Neural crest cell (in vitro differentiated cells): ENCODE measurements around the gene MVP. TPM values are rescaled to one million over a fixed set of nuclear protein-coding genes. Genes with fewer than 3 reads are reported as not detected.

Experiments used
- DNase-seq: peaks from one replicate; pipeline ENCODE4 v3.0.0; 2021; ENCODE audit warnings: low read depth, mixed read lengths, low spot score
- H3K27ac Mint-ChIP-seq: one replicate; pipeline ENCODE4 v1.8.0; 2021; ENCODE audit warnings: mild to moderate bottlenecking, mixed read lengths; ENCODE audit not compliant: unreplicated experiment
- H3K27me3 Mint-ChIP-seq: 2 replicates; pipeline ENCODE4 v1.8.0; 2021; ENCODE audit warnings: low read depth, mild to moderate bottlenecking, mixed read lengths
- H3K36me3 Mint-ChIP-seq: 2 replicates; pipeline ENCODE4 v1.8.0; 2021; ENCODE audit warnings: low read depth, mild to moderate bottlenecking, mixed read lengths
- H3K4me1 Mint-ChIP-seq: 2 replicates; pipeline ENCODE4 v1.8.0; 2021; ENCODE audit warnings: mixed read lengths
- H3K4me3 Mint-ChIP-seq: one replicate; pipeline ENCODE4 v1.8.0; 2021; ENCODE audit warnings: mild to moderate bottlenecking, mixed read lengths
- H3K9me3 Mint-ChIP-seq: 2 replicates; pipeline ENCODE4 v1.8.0; 2021; ENCODE audit warnings: mixed read lengths
- total RNA-seq: library from RNA; stranded (reverse); gene quantifications from 2 replicates; pipeline ENCODE4 v1.2.1, GENCODE V29; 2021
- TF ChIP-seq, protein P1 (sequence below): fragments of 200-600 bp; sonication (generic); conservative IDR thresholded peaks from 2 replicates; pipeline ENCODE4 v1.5.0; 2021; ENCODE audit warnings: antibody characterized with exemption, mild to moderate bottlenecking

Gene MVP
- total RNA-seq, 1 donor from 2014 or later, result 1.6 TPM

DNA sequence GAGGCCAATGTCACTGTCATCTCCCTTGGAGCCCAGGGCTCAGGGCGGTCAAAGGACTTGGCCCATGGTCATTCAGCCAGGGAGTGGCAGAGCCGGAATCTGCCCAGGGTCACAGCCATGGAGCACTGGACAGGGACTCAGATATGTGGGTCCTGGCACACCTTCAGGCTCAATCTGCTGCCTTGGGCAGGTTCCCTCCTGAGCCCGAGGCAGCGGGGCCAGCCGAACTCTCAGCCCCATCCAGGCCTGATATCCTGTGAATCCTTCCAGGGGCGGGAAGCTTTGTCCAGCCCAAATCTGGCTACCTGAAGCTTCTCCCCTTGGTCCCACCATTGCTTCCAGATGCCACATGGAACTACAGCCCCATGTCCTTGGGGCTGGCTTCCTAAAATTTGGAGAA, 54.9 kb downstream of the MVP start:
- H3K27me3 Mint-ChIP-seq, result peaks cover 54% of the 10 kb centered on the region
- peaks cover 5% of the 10 kb centered on the region for H3K4me1 Mint-ChIP-seq
- peaks cover 4% of the 10 kb centered on the region for H3K9me3 Mint-ChIP-seq

DNA sequence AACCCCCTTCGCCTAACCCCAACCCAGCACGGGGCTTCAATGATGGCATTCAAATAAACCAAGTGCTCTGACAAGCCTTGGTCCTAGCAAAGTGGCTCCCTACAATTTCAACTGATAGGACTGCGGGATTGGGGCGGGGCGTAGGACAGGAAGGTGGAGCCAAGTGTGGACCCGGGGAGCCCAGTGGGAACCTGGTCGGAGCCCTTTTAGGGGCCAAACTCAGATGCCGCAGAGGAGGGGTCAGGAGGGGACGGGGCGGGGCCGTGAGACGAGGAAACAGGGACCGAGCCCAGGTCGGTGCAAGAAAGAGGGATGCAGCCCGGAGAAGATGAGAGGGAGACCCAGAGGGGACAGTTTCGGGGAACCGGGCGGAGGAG, 55.9 kb downstream of the MVP start:
- Mint-ChIP-seq H3K9me3 (peaks cover 4% of the 10 kb centered on the region), H3K4me3 (no peak overlapping the region)

More for the DNA sequence above, 54.9 kb downstream of the MVP start:
- no peaks in the 10 kb centered on the region for H3K36me3 Mint-ChIP-seq
- TF ChIP-seq, protein P1, sequence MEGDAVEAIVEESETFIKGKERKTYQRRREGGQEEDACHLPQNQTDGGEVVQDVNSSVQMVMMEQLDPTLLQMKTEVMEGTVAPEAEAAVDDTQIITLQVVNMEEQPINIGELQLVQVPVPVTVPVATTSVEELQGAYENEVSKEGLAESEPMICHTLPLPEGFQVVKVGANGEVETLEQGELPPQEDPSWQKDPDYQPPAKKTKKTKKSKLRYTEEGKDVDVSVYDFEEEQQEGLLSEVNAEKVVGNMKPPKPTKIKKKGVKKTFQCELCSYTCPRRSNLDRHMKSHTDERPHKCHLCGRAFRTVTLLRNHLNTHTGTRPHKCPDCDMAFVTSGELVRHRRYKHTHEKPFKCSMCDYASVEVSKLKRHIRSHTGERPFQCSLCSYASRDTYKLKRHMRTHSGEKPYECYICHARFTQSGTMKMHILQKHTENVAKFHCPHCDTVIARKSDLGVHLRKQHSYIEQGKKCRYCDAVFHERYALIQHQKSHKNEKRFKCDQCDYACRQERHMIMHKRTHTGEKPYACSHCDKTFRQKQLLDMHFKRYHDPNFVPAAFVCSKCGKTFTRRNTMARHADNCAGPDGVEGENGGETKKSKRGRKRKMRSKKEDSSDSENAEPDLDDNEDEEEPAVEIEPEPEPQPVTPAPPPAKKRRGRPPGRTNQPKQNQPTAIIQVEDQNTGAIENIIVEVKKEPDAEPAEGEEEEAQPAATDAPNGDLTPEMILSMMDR, result no peak
- H3K4me3 Mint-ChIP-seq, result no peak overlapping the region
- H3K27ac Mint-ChIP-seq, result no peak overlapping the region
- DNase-seq, result no peak

DNA sequence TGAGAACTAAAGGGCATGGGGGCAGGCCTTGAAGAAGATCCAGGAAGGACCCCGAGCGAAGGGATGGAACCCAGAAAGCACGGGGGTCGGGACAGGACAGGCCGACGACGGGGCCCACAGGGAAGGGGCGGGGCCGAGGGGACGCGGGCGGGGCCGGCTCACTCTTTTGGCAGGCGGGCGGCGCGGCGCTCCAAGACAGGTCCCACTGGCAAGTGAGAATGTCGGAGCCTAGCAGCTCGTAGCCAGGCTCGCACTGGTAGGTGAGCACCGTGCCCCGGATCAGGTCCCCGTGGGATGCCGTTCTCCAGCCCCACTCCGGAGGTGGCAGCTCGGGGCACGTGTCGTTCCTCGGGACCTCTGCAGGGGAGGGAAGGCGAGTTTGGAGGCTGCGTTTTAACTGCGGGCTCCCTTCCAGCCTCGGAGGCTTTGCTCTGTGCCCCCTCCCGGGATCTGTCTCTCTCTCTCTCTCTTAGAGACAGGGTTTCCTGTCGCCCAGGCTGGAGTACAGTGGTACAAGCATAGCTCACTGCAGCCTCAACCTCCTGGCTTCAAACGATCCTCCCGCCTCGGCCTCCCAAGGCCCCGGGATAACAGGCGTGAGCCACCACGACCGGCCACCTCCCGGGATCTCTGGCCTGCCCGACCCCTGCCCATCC, 56.5 kb downstream of the MVP start:
- no peak overlapping the region for H3K27ac Mint-ChIP-seq
- TF ChIP-seq, protein P1, result no peak
- DNase-seq, result no peak

More for the DNA sequence above, 55.9 kb downstream of the MVP start:
- Mint-ChIP-seq H3K36me3 (no peaks in the 10 kb centered on the region), H3K27ac (no peak overlapping the region), H3K27me3 (peaks cover 57% of the 10 kb centered on the region), H3K4me1 (peaks cover 5% of the 10 kb centered on the region)
- no peak for DNase-seq
- TF ChIP-seq, protein P1, result no peak

DNA sequence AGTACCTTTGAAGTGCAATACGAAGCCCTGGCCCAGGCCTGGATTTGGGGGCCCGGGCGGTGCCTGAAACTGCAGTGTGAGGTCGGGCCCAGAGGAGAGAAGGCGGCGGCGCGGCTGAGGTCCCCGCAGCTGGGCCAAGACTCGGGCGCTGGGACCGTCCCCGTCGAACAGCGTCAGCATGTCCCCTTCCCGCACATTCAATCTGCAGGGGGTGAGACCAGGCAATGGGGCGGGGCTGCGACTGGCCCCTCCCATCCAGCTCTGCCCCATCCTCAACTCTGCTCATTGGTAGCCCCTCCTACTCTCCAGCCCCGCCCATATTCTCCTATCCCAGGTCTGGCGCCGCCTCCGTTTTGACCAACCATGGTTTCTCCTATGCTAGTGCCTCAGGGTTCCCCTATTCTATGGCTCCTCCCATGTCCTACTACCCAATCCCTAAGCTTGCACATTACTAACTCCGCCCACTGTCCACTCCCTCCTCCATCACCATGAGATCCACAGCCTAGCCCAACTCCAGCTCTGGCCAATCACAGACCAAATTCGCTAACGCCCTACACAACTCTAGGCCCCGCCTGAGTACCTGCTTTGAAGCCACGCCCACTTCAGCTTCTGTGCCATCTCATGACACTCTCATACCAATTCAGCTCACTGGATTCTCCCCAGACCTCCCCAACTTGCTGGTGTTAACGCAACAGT, 57.2 kb downstream of the MVP start:
- Mint-ChIP-seq H3K27ac (no peak overlapping the region), H3K4me3 (peak overlapping the region; percentile 39), H3K9me3 (peaks cover 4% of the 10 kb centered on the region)

More for the DNA sequence above, 56.5 kb downstream of the MVP start:
- Mint-ChIP-seq H3K4me1 (peaks cover 5% of the 10 kb centered on the region), H3K4me3 (no peak overlapping the region), H3K36me3 (no peaks in the 10 kb centered on the region), H3K27me3 (peaks cover 57% of the 10 kb centered on the region), H3K9me3 (peaks cover 4% of the 10 kb centered on the region)

DNA sequence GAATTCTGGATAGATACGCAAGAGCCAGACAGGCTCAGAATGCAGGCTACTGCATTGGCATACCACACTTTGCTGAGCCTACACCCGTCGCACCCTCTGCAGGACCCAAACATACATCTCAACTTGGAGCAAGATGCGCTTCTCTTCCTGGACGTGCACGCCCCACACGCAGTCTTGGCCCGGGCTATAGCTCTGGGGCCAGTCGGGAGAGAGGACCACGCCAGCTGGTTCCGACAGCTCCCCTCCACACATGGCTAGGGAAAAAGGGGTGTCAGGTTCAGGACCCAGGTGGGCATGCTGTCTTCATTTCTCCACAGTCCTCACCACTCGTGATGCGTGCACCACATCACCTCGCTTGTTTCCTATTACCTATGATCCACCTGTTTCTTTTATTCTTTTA, 57.9 kb downstream of the MVP start:
- H3K9me3 Mint-ChIP-seq, result peaks cover 4% of the 10 kb centered on the region
- H3K4me3 Mint-ChIP-seq, result no peak overlapping the region
- no peak overlapping the region for H3K27ac Mint-ChIP-seq
- H3K27me3 Mint-ChIP-seq, result peaks cover 61% of the 10 kb centered on the region
- TF ChIP-seq, protein P1, result no peak
- H3K4me1 Mint-ChIP-seq, result peaks cover 5% of the 10 kb centered on the region
- no peak for DNase-seq
- H3K36me3 Mint-ChIP-seq, result no peaks in the 10 kb centered on the region

More for the DNA sequence above, 57.2 kb downstream of the MVP start:
- no peaks in the 10 kb centered on the region for H3K36me3 Mint-ChIP-seq
- peaks cover 5% of the 10 kb centered on the region for H3K4me1 Mint-ChIP-seq
- TF ChIP-seq, protein P1, result no peak
- H3K27me3 Mint-ChIP-seq, result peaks cover 57% of the 10 kb centered on the region
- no peak for DNase-seq
